Stomach (tissue), 4 donors: ENCODE results near the gene SARDH.
"Not testable (repeated sequence)": the region's sequence is repeated elsewhere in the genome, so short reads cannot be mapped to it uniquely, and the experiment has no call there.

Experiments
- POLR2AphosphoS5 ChIP-seq, 3 donors: sonication (generic); formaldehyde crosslinking; IDR thresholded peaks; one replicate each; pipeline ENCODE4 v1.6.1; 2016; ENCODE audit warnings: antibody characterized with exemption in 3 of 3
- TF ChIP-seq, protein P1 (sequence below), 7 experiments: fragments of 450-650 bp in 4 of 7; fragments of 200-600 bp in 3 of 7; sonication (generic) in 3 of 7; IDR thresholded peaks; one replicate each; pipeline ENCODE4 v1.5.1; 2016 to 2019; ENCODE audit warnings: antibody characterized with exemption in 7 of 7, control low read depth in 2 of 7, mild to moderate bottlenecking in 1 of 7

DNA sequence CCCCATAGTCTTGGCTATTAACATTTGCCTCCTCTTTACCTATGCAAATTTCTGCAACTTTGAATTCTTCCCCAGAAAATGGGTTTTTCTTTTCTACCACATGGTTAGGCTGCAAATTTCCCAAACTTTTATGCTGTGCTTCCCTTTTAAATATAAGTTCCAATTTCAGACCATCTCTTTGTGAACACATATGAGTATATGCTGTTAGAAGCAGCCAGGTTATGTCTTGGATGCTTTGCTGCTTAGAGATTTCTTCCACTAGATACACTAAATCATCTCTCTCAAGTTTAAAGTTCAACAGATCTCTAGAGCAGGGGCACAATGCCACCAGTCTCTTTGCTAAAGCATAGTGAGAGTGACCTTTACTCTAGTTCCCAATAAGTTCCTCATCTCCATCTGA, 112.1 kb downstream of the SARDH start:
- TF ChIP-seq, protein P1, sequence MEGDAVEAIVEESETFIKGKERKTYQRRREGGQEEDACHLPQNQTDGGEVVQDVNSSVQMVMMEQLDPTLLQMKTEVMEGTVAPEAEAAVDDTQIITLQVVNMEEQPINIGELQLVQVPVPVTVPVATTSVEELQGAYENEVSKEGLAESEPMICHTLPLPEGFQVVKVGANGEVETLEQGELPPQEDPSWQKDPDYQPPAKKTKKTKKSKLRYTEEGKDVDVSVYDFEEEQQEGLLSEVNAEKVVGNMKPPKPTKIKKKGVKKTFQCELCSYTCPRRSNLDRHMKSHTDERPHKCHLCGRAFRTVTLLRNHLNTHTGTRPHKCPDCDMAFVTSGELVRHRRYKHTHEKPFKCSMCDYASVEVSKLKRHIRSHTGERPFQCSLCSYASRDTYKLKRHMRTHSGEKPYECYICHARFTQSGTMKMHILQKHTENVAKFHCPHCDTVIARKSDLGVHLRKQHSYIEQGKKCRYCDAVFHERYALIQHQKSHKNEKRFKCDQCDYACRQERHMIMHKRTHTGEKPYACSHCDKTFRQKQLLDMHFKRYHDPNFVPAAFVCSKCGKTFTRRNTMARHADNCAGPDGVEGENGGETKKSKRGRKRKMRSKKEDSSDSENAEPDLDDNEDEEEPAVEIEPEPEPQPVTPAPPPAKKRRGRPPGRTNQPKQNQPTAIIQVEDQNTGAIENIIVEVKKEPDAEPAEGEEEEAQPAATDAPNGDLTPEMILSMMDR (IDR thresholded peaks at IDR 0.05) = not testable (repeated sequence)
- not testable (repeated sequence) for TF ChIP-seq POLR2AphosphoS5 (IDR thresholded peaks at IDR 0.05)
